Thyroid gland (tissue), 4 donors: ENCODE results near the gene ZNF91.

Source experiments
- CTCF ChIP-seq, 6 experiments: fragments of 200-600 bp in 3 of 6; fragments of 450-650 bp in 3 of 6; sonication (generic) in 3 of 6; IDR thresholded peaks; one replicate each; pipeline ENCODE4 v1.5.1; 2016 to 2019; ENCODE audit warnings: antibody characterized with exemption in 6 of 6, mild to moderate bottlenecking in 2 of 6, inconsistent platforms in 1 of 6, moderate library complexity in 1 of 6
- POLR2A ChIP-seq, 2 donors: fragments of 450-650 bp; IDR thresholded peaks; one replicate each; pipeline ENCODE4 v1.6.1; 2017; ENCODE audit warnings: antibody characterized with exemption in 2 of 2, mild to moderate bottlenecking in 2 of 2, moderate library complexity in 1 of 2

GRCh38 chr19:23384858-23385257 lies 10.4 kb downstream of the ZNF91 start:
- TF ChIP-seq CTCF (IDR thresholded peaks at IDR 0.05), result no peak
- TF ChIP-seq POLR2A (IDR thresholded peaks at IDR 0.05), result no peak
